GM13977 (cell line): ENCODE data around the gene C8G.

Experiments
- DNase-seq: peaks from one replicate; pipeline ENCODE4 v3.0.0; 2012; ENCODE audit warnings: low spot score
- CTCF ChIP-seq: IDR thresholded peaks from 2 replicates; pipeline ENCODE4 v1.5.1; 2012; ENCODE audit warnings: mild to moderate bottlenecking, control low read depth; ENCODE audit not compliant: insufficient read depth; ENCODE audit errors: extremely low read depth, missing control alignments
- in situ Hi-C: fragments of 300-500 bp; cut with MboI; formaldehyde crosslinking; loops from one replicate; pipeline ENCODE4 v1.12.0; 2022; ENCODE audit warnings: low sequenced_read_pairs, low pct_unique_long_range_greater_than_20kb, mixed read lengths, inconsistent platforms; ENCODE audit not compliant: unreplicated experiment

Gene C8G

GRCh38 chr9:136962701-136963248 lies 17.7 kb downstream of the C8G start:
- no peak for TF ChIP-seq CTCF
- DNase-seq, result no peak
- in situ Hi-C loops, result no loop called here

- no peak for TF ChIP-seq CTCF
- in situ Hi-C loops, result no loop called here
Measured at GRCh38 chr9:136963341-136963740, 18.3 kb downstream of the C8G start.

GRCh38 chr9:136963751-136964150 lies 18.7 kb downstream of the C8G start:
- in situ Hi-C loops, result no loop called here
- no peak for DNase-seq
- no peak for TF ChIP-seq CTCF

More at GRCh38 chr9:136963341-136963740, 18.3 kb downstream of the C8G start:
- no peak for DNase-seq

GRCh38 chr9:136964171-136964689 lies 19.2 kb downstream of the C8G start:
- no peak for TF ChIP-seq CTCF
- in situ Hi-C loops, result no loop called here
- no peak for DNase-seq

- no peak for TF ChIP-seq CTCF
- DNase-seq, result no peak
- in situ Hi-C loops, result no loop called here
Measured at GRCh38 chr9:136964833-136965422, 19.9 kb downstream of the C8G start.

- no peak for TF ChIP-seq CTCF
- no peak for DNase-seq
- in situ Hi-C loops, result no loop called here
Measured at GRCh38 chr9:136965771-136966484, 20.9 kb downstream of the C8G start.
